ENCODE measurements around the gene JADE3. TPM values are rescaled to one million over a fixed set of nuclear protein-coding genes. Genes with fewer than 3 reads are reported as not detected.
A peak's percentile ranks its signal among the peaks of the same experiment; 100 is the strongest.

Gene JADE3
- total RNA-seq, 1 experiment from 2014 or later = 7.8 TPM

- no TSS peak for BruUV-seq (replicated peaks)
Measured at GRCh38 chrX:46917622-46918021, 5.4 kb downstream of the JADE3 start.

GRCh38 chrX:46918434-46918833 is 6.2 kb downstream of the JADE3 start:
- no TSS peak for BruUV-seq (replicated peaks)
- intact Hi-C loops (cut with micrococcal nuclease) = no loop called here
- ChIA-PET CTCF (no interaction called here), POLR2A (no interaction called here)
- H3K27me3 Mint-ChIP-seq (ENCODE audit: insufficient read depth, unreplicated experiment) = peaks cover 75% of the 10 kb centered on the region
- no peak overlapping the region for H3K27ac Mint-ChIP-seq (ENCODE audit: low read depth, unreplicated experiment)
- H3K4me1 Mint-ChIP-seq (ENCODE audit: insufficient read depth, unreplicated experiment) = no peaks in the 10 kb centered on the region
- no peak overlapping the region for H3K4me3 Mint-ChIP-seq (ENCODE audit: unreplicated experiment)
- TF ChIP-seq CTCF (IDR thresholded peaks at IDR 0.05; ENCODE audit: unreplicated experiment) = no peak
- peaks cover 4% of the 10 kb centered on the region for H3K36me3 Mint-ChIP-seq (ENCODE audit: insufficient read depth, unreplicated experiment)
- no peak for DNase-seq (ENCODE audit: unreplicated experiment)
- peaks cover 10% of the 10 kb centered on the region for H3K9me3 Mint-ChIP-seq (ENCODE audit: unreplicated experiment)

More at GRCh38 chrX:46917622-46918021, 5.4 kb downstream of the JADE3 start:
- Mint-ChIP-seq H3K36me3 (ENCODE audit: insufficient read depth, unreplicated experiment) (peaks cover 4% of the 10 kb centered on the region), H3K9me3 (ENCODE audit: unreplicated experiment) (peaks cover 9% of the 10 kb centered on the region), H3K4me1 (ENCODE audit: insufficient read depth, unreplicated experiment) (no peaks in the 10 kb centered on the region), H3K27me3 (ENCODE audit: insufficient read depth, unreplicated experiment) (peaks cover 71% of the 10 kb centered on the region), H3K4me3 (ENCODE audit: unreplicated experiment) (no peak overlapping the region), H3K27ac (ENCODE audit: low read depth, unreplicated experiment) (peak overlapping the region; percentile 59)
- ChIA-PET CTCF (no interaction called here), POLR2A (no interaction called here)
- no peak for TF ChIP-seq CTCF (IDR thresholded peaks at IDR 0.05; ENCODE audit: unreplicated experiment)
- intact Hi-C loops (cut with micrococcal nuclease) = no loop called here
- no peak for DNase-seq (ENCODE audit: unreplicated experiment)

GRCh38 chrX:46920235-46920634 is 8.0 kb downstream of the JADE3 start:
- H3K9me3 Mint-ChIP-seq (ENCODE audit: unreplicated experiment) = peaks cover 10% of the 10 kb centered on the region
- TF ChIP-seq CTCF (IDR thresholded peaks at IDR 0.05; ENCODE audit: unreplicated experiment) = no peak
- ChIA-PET CTCF (interaction anchor here (0.6 to 1.5 kb wide), 2 partner anchors 17 to 58 kb away, joined by 3 to 5 read pairs; no protein-coding TSS in a partner anchor), POLR2A (interaction anchor here (0.6 kb wide), 1 partner anchor 1949 kb away, joined by 3 read pairs; no protein-coding TSS in a partner anchor)
- DNase-seq (ENCODE audit: unreplicated experiment) = no peak
- no peak overlapping the region for H3K4me3 Mint-ChIP-seq (ENCODE audit: unreplicated experiment)
- H3K27me3 Mint-ChIP-seq (ENCODE audit: insufficient read depth, unreplicated experiment) = peaks cover 71% of the 10 kb centered on the region
- no peak overlapping the region for H3K27ac Mint-ChIP-seq (ENCODE audit: low read depth, unreplicated experiment)
- intact Hi-C loops (cut with micrococcal nuclease) = no loop called here
- H3K36me3 Mint-ChIP-seq (ENCODE audit: insufficient read depth, unreplicated experiment) = peaks cover 4% of the 10 kb centered on the region
- H3K4me1 Mint-ChIP-seq (ENCODE audit: insufficient read depth, unreplicated experiment) = no peaks in the 10 kb centered on the region
- no TSS peak for BruUV-seq (replicated peaks)

- H3K27me3 Mint-ChIP-seq (ENCODE audit: insufficient read depth, unreplicated experiment) = peaks cover 49% of the 10 kb centered on the region
- intact Hi-C loops (cut with micrococcal nuclease) = no loop called here
- peaks cover 10% of the 10 kb centered on the region for H3K9me3 Mint-ChIP-seq (ENCODE audit: unreplicated experiment)
- DNase-seq (ENCODE audit: unreplicated experiment) = no peak
- peaks cover 4% of the 10 kb centered on the region for H3K36me3 Mint-ChIP-seq (ENCODE audit: insufficient read depth, unreplicated experiment)
- TF ChIP-seq CTCF (IDR thresholded peaks at IDR 0.05; ENCODE audit: unreplicated experiment) = no peak
- no TSS peak for BruUV-seq (replicated peaks)
- no peaks in the 10 kb centered on the region for H3K4me1 Mint-ChIP-seq (ENCODE audit: insufficient read depth, unreplicated experiment)
- POLR2A ChIA-PET = interaction anchor here (1.1 kb wide), 1 partner anchor 248 kb away, joined by 4 read pairs; no protein-coding TSS in a partner anchor
- no peak overlapping the region for H3K27ac Mint-ChIP-seq (ENCODE audit: low read depth, unreplicated experiment)
- H3K4me3 Mint-ChIP-seq (ENCODE audit: unreplicated experiment) = no peak overlapping the region
- CTCF ChIA-PET = interaction anchor here (0.7 kb wide), 2 partner anchors 10 to 41 kb away, joined by 3 to 4 read pairs; no protein-coding TSS in a partner anchor
Measured at GRCh38 chrX:46922611-46923010, 10.4 kb downstream of the JADE3 start.

Measured in MCF 10A (cell line).